ENCODE measurements around the gene SNORC.

SNORC gene

DNA sequence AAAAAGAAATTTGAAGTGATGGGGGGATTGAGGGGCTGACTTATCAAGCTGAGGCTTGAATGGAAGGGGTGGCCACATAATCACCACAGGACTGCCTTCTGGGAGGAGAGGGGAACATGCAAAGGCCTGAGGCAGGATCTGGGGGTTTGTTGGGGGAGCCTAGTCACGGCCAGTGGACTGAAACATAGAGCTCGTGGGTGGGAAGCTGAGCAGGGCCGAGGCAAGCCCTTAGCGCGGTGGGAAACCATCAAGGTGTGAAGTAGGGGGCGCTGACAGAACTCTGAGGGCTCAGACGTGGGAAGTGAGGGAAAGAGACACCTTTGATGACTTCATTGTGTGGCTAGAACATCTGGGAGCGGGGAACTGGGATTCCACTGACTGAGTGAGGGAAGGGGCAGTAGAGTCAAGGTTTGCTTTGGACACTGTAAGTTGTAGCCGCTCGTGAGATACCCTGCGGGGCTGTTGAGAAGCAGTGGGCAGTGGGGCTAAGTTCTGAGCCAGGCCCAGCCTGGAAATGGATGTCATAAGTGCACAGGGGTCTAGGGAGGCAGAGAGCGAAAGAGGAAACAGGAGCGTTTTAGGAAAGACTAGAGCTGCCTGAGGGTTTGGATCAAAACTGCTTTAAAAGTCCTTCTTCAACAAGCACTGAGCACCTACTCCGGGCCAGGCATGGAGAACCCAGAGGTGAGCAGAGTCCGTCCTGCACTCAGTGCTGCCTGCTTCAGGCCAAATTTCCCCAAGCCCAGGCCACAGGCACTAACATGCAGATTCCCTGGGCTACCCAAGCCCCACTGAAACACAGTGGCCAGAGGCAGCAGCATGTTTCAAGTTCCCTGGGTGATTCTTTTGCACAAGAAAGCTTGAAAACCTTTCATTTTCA lies 686 bp upstream of the SNORC start:
- no peak for DNase-seq (ENCODE audit: low spot score)

DNA sequence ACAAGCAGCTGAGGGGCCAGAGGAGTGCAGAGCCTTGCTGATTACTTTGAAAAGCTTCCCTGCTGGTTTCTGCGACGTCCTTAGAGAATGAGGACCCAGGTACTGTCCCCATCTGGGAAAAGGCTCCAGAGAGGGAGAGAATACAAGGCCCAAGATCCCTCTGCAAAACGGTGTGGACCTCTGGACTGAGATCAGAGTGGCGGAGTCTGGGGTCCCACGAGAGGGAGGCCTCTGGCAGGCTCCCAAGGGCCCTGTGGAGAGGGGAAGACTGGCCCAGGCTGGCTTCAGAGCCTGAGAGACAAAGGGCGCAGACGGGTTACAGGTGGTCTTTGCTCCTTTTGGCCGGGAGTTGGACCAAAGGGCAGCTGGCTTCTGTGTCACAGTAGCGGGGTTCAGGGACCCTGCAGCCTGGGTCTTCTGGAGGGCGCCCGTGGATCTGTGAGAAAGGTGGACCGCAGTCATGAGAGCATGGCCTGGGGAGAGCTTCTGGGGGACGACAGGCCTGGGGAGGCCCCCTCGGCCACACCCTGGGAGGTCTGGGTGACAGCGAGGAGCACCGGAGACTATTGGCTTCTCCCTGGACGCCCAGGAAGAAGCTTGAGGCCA lies 805 bp downstream of the SNORC start:
- no peak for DNase-seq (ENCODE audit: low spot score)

DNA sequence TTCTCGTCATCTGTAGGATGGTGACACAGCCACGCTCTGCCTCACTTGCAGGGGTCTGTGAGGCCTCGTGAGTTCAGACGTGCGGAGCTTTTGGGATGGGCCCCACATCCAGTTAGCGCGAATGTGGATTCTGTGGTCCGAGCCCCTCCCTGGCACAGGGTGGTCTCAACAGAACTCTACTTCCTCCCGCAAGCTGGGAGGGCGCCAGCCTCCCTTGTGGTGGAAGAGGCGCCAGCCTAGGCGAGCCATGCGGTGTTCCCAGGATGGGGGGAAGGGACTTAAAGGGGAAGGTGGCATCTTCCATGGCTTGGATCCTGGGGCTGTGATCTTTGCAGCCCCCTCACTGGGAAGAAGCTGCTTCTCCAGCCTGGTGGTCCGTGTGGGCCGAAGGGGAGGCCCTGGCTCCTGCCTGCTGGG lies 1.4 kb downstream of the SNORC start:
- no peak for DNase-seq (ENCODE audit: low spot score)

DNA sequence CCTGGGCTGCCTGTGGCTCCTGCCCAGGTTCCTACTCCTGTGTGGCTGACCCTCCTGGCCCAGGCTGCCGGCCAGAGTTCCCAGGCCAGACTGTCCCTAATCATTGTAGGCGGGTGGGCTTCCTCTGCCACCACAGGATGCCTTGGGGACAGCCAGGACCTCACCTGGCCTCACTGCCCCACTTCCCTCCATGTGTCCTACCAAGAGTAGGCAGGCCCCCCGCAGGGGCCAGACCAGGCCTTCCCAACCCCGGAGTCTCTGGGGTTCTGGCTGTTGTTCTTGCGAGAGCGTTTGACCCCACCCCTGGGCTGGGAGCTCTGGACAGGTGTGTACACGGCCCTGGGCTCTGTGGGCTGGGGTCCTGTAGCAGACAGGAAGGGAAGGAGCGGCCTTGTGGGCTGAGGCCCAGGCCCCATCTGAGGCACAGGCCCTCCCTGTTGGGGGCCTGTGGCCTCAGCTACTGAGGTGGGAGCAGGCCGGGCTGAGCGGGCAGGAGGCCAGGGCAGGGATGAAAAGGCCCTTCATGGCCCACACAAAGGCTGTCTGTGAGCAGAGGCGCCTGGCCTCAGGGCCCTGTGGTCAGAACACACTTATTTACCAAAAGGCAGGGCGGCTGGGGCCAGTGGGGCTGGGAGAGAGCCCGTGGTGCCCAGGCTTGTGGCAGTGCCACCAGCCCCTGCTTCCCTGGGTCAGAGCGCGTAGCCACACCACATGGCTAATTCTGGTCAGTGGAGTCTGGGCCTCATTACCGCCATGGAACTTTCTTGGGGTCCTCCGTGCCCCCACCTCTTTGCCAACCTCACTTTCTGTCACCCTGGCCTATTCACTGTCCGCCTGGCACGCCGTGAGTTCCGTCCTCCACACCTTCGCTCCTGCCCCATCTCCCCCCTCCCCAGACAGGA lies 2.0 kb downstream of the SNORC start:
- DNase-seq (ENCODE audit: low spot score) = no peak

DNA sequence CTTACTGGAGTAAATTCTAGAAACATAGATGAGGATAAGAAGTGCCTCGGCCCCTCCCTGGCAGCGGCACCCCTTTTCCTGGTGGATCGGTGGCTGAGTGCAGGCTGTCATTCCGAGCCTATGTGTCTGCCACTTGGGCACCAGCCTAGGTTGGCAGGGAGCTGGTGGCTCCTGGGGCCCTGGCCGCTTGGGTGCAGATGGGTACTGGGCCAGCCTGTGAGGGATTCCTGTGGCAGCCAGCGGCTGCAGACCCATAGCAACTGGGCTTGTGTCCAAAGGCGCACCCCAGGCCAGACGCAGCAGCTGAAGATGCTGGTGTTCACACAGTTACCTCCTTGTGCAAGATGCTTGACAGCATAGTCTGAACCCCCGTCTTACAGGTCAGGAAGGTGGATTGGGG lies 2.8 kb downstream of the SNORC start:
- DNase-seq (ENCODE audit: low spot score) = no peak

DNA sequence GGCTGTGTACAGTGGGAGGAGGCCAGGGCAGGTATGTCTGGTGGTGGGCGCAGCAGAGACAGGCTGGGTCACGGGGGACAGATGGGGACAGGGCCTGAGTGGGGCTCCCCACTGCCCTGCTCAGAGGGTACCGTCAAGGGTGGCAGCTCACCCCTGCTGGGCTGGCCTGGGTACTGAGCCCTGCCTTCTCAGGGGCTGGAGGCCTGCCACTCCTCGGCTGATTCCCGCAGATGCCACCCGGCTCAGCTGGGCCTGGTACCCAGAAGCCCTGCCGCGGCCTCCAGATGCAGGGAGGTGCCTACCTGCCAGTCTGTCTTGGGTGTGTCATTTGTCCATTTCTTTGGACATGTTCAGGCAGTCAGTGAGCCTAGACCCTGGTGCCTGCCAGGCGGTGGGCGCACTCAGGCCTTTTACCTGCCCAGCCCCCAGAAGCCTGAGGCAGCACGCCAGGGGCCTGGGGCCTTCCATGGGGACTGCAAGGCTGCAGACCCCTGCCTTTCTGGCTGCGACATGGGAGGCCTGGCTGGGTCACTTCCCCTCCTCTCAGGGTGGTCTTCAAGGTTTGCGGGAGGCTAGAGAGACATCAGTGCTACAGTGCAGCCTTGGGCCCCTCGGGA lies 3.3 kb downstream of the SNORC start:
- no peak for DNase-seq (ENCODE audit: low spot score)

DNA sequence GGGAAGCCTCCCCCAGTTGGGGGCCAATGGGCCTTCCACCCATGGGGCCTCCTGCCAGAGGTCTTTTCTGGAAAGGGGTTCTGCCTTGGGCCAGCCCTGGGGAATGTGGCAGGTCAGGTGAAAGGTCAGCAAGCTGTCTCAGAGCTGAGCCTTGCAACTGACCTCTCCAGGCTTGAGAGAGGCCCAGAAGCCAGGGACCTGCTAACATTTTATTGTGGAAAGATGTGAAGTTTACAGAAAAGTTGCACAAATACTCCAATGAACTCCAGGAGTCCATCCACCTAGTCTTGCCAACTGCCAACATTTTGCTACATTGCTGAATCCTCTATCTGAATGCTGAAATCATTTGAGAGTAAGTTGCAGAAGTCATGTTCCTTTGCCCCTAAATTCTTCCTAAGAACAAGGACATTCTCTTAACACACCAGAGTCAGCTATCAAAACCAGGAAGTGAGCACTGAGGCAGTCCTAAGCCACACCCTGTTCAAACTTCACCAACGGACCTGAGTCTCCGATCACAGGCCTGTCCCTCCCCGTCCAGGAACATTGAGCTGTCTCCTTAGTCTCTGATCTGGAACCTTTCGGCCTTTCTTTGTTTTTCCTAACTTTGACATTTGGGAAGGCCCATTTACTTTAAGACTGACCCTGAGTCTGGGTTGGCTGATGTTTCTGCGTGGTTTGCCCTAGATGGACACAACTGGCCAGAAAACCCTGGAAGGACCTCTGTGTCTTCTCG lies 4.0 kb downstream of the SNORC start:
- DNase-seq (ENCODE audit: low spot score) = no peak

DNA sequence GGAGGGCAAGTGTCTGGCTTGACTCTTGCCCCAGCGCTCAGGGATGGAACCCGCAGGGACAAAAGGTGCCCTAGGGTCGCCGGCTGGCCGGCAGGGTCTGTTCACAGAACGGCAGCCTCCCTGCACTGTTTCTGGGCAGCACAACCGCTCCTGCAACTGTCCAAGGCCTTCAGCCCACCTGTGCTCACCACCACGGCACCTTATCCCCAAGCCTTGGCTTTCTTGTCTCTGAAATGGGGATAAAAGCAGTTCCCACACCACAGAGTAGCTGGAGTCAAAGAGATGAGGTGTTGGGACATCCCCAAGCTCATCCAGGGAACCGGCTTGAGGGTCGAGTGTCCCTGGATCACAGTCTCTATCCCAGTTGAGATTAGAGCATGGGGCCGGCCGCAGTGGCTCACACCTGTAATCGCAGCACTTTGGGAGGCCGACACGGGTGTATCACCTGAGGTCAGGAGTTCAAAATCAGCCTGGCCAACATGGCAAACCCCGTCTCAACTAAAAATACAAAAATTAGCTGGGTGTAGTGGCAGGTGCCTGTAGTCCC lies 4.7 kb downstream of the SNORC start:
- no peak for DNase-seq (ENCODE audit: low spot score)

DNA sequence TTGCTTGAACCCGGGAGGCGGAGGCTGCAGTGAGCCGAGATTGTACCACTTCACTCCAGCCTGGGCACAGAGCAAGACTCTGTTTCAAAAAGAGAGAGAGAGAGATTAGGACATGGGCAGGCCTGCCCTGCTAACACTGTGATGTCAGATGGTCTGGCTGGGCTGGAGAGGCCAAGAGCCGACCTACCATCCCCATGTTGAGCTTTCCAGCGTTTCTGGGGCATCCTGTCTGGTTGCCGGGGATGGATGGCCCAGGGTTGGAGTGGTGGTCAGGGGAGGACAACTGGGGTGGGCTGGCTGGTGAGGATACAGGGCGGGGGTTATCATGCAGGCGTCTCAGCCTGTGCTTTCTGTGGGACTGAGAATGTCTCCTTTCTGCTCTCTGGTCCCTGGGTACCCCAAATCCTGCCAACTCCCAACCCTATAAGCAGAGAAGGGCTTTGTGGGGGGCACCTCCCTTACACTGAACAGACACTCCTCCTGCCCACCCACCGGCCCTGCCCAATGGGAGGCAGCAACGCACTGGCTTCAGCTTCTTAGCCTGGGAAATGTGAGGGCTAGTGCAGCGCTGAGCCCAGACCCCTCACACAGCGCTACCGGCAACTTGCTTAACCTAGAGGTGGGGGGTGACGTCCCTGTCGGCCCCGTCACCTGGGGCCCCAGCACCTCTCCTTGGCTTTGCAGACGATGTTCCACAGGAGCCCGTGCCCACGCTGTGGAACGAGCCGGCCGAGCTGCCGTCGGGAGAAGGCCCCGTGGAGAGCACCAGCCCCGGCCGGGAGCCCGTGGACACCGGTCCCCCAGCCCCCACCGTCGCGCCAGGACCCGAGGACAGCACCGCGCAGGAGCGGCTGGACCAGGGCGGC lies 5.4 kb downstream of the SNORC start:
- no peak for DNase-seq (ENCODE audit: low spot score)

DNA sequence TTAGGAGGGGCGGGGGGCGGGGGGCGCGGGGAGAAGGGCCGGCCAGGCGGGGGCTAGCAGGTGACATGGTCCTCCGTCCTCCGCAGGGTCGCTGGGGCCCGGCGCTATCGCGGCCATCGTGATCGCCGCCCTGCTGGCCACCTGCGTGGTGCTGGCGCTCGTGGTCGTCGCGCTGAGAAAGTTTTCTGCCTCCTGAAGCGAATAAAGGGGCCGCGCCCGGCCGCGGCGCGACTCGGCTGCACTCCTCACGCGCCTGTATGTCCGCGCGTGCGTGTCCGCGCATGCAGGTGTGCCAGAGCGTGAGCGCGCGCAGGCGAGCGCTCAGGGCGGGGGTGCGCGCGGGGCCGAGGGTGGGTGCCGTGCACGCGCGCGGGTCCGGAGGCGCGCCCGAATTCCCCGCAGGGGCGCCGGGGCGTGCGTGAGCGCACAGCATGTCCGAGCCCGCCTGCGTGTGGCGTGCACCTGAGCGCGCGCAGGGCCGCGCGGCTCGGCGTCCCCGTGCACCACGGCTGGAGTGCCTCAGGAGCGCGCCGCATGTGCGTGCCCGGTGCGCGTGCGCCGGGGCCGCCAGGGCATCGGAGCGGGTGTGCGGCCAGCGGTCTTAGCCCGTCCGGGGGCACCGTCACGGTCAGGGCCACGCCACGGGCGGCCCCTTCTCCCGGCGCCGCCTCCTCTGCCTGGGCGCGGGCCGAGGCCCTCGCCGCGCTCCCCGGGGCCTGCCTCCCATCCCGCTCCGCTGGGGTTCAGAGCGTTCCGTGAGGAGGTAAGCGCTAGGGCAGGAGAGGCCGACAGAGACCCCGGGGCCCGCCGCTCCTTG lies 6.3 kb downstream of the SNORC start:
- DNase-seq (ENCODE audit: low spot score) = no peak

DNA sequence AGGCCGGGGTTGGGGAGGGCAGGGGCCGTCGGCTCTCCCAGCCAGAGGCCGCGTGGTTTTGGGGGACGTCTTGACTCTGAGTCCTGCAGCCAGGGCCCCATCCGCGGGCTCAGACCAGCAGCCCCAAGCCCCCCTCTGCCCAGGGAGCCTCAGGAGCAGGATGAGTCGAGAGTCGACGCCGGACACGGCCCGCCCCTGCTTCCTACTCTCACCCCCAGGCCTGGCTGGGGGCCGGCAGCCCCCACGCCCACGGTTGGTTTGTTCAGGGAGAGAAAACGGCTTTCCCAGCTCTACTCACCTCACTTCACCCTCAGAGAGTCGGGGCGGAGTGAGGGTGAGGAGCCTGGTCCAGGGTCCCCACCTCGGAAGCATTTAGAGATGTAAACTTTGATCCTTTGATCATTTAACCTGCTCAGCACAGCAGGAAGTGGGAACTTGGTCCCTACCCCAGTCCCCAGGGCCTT lies 6.9 kb downstream of the SNORC start:
- no peak for DNase-seq (ENCODE audit: low spot score)

DNA sequence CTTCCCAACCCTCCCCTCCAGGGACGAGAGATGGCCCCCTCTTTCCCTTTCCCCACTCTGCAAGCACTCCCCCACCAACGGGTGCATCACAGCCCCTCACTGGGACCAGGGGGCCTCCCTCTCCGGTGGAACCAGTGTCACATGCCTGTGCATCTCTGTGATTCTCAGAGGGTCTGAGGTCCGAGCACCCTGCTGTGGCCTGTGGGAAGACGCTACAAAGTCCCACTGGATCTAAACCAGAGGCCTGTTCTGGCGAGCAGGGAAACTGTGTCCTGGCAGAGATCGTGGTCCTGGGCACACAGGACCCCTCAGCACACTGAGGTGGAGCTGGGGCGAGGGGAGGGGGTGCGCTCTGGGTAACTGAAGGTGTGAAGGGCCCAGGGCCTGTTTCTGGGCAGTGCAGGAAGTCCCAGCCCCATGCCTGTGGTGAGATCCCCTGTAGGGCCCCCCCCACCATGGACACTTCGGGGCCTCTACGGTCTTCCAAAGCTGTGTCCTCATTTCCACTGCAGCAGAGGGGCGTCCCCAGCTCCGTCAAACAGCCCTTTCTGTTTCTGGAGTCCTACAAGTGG lies 8.0 kb downstream of the SNORC start:
- DNase-seq (ENCODE audit: low spot score) = no peak

DNA sequence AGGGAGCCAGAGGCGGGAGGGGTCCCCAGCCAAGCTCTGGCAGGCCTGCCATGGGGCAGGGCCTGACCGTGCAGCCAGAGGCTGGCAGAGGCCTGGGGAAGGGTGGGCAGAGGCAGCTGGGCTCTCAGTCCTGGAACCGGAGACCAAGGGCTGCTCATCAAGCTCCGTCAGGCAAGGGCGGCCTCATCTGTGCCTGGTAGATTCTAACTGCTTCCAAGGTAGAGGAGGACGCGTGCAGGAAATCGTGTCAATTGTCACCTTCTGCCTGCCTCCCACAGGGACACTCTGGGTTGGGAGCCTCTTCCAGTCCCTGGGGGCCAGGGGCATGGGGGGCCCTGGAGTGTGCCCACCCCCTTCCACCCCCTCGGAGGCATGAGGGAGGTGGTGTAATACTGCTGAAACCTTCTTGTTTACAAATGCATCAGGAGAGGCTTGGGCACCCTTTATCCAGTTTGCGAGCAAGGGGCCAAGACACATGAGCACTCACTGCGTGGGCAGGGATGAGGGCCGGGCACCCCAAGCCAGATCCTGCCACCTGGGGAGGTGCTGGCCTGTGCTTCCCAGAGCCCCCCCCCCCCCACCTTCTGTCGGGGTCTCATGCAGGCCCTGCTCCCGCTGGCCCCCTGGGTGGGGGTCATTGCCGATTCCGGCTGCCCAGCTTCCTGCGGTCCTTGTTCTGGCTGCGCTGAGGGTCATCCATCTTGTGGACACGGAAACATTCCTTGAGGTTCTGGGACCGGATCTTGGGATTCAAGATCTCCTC lies 9.0 kb downstream of the SNORC start:
- DNase-seq (ENCODE audit: low spot score) = no peak

DNA sequence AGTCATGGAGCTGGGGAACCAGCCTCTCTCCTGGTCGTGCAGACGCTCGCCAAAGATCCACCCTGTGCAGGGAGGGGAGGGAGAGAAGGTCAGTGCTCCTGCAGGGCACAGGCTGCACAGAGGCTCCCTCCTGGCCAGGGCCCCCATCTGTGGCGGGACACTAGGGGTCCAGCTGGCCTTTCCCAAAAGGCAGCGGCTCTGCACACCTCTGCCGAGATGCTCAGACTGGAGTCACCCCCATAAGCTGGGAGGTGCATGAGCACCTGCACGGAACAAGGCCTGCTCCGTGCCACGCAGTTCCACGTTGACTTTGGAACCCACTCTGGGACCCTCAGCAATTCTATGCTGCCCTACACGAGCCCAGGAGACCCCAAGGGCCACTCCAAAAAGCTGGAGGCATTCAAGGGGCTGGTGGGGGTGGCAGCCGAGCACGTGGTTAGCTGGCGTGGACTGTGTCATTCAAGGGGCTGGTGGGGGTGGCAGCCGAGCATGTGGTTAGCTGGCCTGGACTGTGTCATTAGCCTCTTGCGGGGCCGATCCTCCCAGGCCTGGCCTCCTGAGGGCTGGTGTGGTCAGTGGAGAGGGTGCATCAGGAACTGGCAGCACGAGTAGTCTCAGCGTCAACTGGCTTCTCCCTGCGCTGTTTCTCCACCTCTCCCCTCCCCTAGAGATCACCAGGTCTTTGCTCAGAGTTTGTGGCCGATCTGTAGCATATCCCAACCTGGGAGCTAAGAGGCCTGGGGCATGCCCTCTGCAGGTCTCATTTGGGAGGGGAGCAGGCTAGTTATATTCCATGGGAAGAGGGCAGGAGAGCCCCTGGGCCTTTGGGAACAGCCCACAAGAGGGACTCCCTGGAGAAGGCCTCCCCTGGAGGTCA lies 9.8 kb downstream of the SNORC start:
- no peak for DNase-seq (ENCODE audit: low spot score)

DNA sequence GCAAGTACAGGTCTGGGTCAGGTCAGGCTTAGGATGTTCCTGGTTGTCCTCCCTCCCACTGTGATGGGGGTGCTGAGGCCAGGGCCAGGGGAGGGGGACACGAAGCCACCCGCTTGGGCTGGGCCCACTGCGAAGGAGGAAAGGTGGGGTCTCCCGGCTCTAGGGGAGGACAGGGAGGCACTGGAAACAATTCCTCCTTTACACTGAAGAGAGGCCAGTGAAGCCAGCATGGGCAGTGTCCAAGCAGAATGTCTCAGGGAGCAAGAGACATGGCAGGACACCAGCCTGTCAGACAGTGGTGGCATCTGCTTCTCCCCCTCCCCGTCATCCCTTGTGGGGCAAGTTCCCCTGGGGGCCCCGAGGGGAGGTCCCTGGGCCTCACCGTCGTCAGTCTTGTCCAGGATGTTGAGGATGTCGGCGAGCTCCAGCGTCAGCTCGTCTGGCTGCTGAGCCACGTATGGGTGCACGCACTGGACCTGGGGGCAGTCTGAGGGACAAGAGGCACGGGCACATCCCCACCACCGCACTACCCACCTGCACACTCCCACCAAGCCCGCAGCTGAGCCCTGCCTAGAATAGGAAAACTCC lies 10.8 kb downstream of the SNORC start:
- DNase-seq (ENCODE audit: low spot score) = no peak

DNA sequence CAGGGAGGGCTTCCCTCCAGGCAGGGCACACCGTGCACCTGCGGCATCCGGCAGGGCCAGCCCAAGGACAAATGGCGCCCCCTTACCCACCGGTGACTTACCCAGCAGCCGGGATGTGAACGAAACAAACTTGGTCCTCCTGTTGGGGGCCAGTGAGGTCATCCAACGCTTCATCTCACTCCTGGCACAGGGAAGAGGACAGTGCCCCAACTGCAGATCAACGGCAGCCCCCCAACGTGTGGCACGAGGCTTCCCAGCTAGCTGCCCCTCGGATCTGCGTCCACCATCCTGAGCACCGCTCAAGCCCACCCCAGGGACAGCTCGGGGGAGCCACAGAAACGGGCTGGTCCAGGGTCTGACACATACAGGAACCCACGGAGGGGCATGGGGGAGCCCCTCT lies 12.0 kb downstream of the SNORC start:
- DNase-seq (ENCODE audit: low spot score) = no peak

Measured in SK-N-DZ (cell line).